OCI-LY3 (cell line): ENCODE data around the gene NLRC4.

ENCODE experiments used
- H2AFZ ChIP-seq: fragments of 200-600, 300-600 bp; shearing (Covaris generic); 2 replicates; pipeline ENCODE4 v1.6.0; 2014; ENCODE audit warnings: antibody characterized with exemption, low read depth, low read length
- H3K27ac ChIP-seq: fragments of 200-600, 300-600 bp; sonication (generic); 2 replicates; pipeline ENCODE4 v1.5.1; 2014; ENCODE audit warnings: mild to moderate bottlenecking, low read length, moderate library complexity, mixed read lengths
- H3K27me3 ChIP-seq: fragments of 200-600, 300-600 bp; sonication (generic); 2 replicates; pipeline ENCODE4 v1.6.1; 2014; ENCODE audit warnings: low read depth, low read length, mixed read lengths
- H3K36me3 ChIP-seq: fragments of 200-600, 300-600 bp; sonication (generic); replicated peaks from 2 replicates; pipeline ENCODE3; 2014; ENCODE audit warnings: low read depth, low read length, mixed read lengths
- H3K4me1 ChIP-seq: fragments of 300-600, 200-600 bp; sonication (generic); 2 replicates; pipeline ENCODE4 v1.6.1; 2014; ENCODE audit warnings: low read length, mixed read lengths
- H3K4me2 ChIP-seq: fragments of 200-600, 300-600 bp; sonication (generic); 2 replicates; pipeline ENCODE4 v1.6.1; 2014; ENCODE audit warnings: low read length, mixed read lengths
- H3K4me3 ChIP-seq: fragments of 300-600, 200-600 bp; sonication (generic); 2 replicates; pipeline ENCODE4 v1.5.1; 2014; ENCODE audit warnings: antibody characterized with exemption, mild to moderate bottlenecking, low read length, moderate library complexity
- H3K79me2 ChIP-seq: fragments of 300-600, 200-600 bp; shearing (Covaris generic); 2 replicates; pipeline ENCODE4 v1.6.1; 2014; ENCODE audit warnings: mild to moderate bottlenecking, low read length, mixed read lengths
- H3K9ac ChIP-seq: fragments of 300-600, 200-600 bp; shearing (Covaris generic); 2 replicates; pipeline ENCODE4 v1.6.0; 2014; ENCODE audit warnings: mild to moderate bottlenecking, low read length, moderate library complexity
- H3K9me3 ChIP-seq: fragments of 200-600, 300-600 bp; shearing (Covaris generic); 2 replicates; pipeline ENCODE4 v1.6.1; 2014; ENCODE audit warnings: low read length, mixed read lengths; ENCODE audit not compliant: insufficient read depth
- H4K20me1 ChIP-seq: fragments of 200-600, 300-600 bp; sonication (generic); 2 replicates; pipeline ENCODE4 v1.6.1; 2016; ENCODE audit warnings: low read length, mixed read lengths; ENCODE audit not compliant: insufficient read depth
- CTCF ChIP-seq: fragments of 200-600, 300-600 bp; sonication (generic); IDR thresholded peaks from 2 replicates; pipeline ENCODE4 v1.5.1; 2014; ENCODE audit warnings: antibody characterized with exemption, low read length, low read depth
- EZH2phosphoT487 ChIP-seq: fragments of 200-600 bp; shearing (Covaris generic); IDR thresholded peaks from 2 replicates; pipeline ENCODE4 v1.6.1; 2018; ENCODE audit warnings: antibody characterized with exemption, mixed run types, low read depth

NLRC4 gene

GRCh38 chr2:32246911-32247310 is 17.8 kb downstream of the NLRC4 start:
- Histone ChIP-seq H3K9ac (no peak overlapping the region), H3K27ac (no peak overlapping the region), H3K4me3 (no peak overlapping the region), H4K20me1 (no peaks in the 10 kb centered on the region), H3K79me2 (no peaks in the 10 kb centered on the region), H3K4me1 (no peaks in the 10 kb centered on the region), H3K9me3 (no peaks in the 10 kb centered on the region), H3K4me2 (no peak overlapping the region), H2AFZ (no peak overlapping the region), H3K27me3 (no peaks in the 10 kb centered on the region), H3K36me3 (no peaks in the 10 kb centered on the region)
- no peak for TF ChIP-seq CTCF
- TF ChIP-seq EZH2phosphoT487 = no peak

GRCh38 chr2:32242331-32242730 is 22.4 kb downstream of the NLRC4 start:
- H3K27ac ChIP-seq = no peak overlapping the region
- no peaks in the 10 kb centered on the region for H3K27me3 ChIP-seq
- no peaks in the 10 kb centered on the region for H3K79me2 ChIP-seq
- TF ChIP-seq EZH2phosphoT487 (no peak), CTCF (no peak)
- H4K20me1 ChIP-seq = no peaks in the 10 kb centered on the region
- no peaks in the 10 kb centered on the region for H3K4me1 ChIP-seq
- no peaks in the 10 kb centered on the region for H3K36me3 ChIP-seq
- no peaks in the 10 kb centered on the region for H3K9me3 ChIP-seq
- H2AFZ ChIP-seq = no peak overlapping the region
- H3K4me2 ChIP-seq = no peak overlapping the region
- H3K9ac ChIP-seq = no peak overlapping the region
- H3K4me3 ChIP-seq = no peak overlapping the region

- H3K4me1 ChIP-seq = no peaks in the 10 kb centered on the region
- no peaks in the 10 kb centered on the region for H3K27me3 ChIP-seq
- no peak for TF ChIP-seq EZH2phosphoT487
- no peak for TF ChIP-seq CTCF
- H3K9me3 ChIP-seq = no peaks in the 10 kb centered on the region
- no peak overlapping the region for H3K4me2 ChIP-seq
- H3K36me3 ChIP-seq = no peaks in the 10 kb centered on the region
- no peak overlapping the region for H3K4me3 ChIP-seq
- no peak overlapping the region for H3K27ac ChIP-seq
- no peaks in the 10 kb centered on the region for H4K20me1 ChIP-seq
- no peak overlapping the region for H2AFZ ChIP-seq
- H3K79me2 ChIP-seq = no peaks in the 10 kb centered on the region
- no peak overlapping the region for H3K9ac ChIP-seq
Measured at GRCh38 chr2:32237996-32238395, 26.7 kb downstream of the NLRC4 start.

GRCh38 chr2:32237488-32237887 is 27.2 kb downstream of the NLRC4 start:
- no peaks in the 10 kb centered on the region for H3K36me3 ChIP-seq
- no peak for TF ChIP-seq EZH2phosphoT487
- no peak for TF ChIP-seq CTCF
- H3K79me2 ChIP-seq = no peaks in the 10 kb centered on the region
- H3K9ac ChIP-seq = no peak overlapping the region
- no peaks in the 10 kb centered on the region for H3K27me3 ChIP-seq
- H2AFZ ChIP-seq = no peak overlapping the region
- no peaks in the 10 kb centered on the region for H3K4me1 ChIP-seq
- no peak overlapping the region for H3K27ac ChIP-seq
- no peaks in the 10 kb centered on the region for H3K9me3 ChIP-seq
- no peak overlapping the region for H3K4me3 ChIP-seq
- no peak overlapping the region for H3K4me2 ChIP-seq
- H4K20me1 ChIP-seq = no peaks in the 10 kb centered on the region
